ENCODE results near the gene FOXP1.

The FOXP1 gene

DNA sequence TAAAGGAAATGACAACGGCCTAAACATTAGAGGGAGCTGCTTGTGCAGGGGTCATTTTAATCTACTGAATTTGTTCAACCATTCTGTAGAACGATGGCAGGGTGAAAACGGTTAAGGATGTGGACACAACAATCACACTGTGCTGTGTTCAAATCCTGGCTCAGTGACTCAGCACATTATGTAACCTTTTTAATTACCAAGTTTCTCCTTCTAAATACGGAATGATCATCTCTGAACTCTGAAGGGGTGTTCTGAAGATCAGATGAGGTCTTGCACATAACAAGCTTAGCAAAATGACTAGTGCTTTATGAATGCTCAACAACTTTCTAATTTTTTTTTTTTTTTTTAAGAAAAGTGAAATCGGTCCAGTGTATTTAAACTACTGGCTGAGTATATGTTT lies 592.8 kb downstream of the FOXP1 start:
- ChIA-PET CTCF (no interaction called here), POLR2A (no interaction called here)
- no peak for DNase-seq (ENCODE audit: extremely low spot score)
- TF ChIP-seq, protein P1, sequence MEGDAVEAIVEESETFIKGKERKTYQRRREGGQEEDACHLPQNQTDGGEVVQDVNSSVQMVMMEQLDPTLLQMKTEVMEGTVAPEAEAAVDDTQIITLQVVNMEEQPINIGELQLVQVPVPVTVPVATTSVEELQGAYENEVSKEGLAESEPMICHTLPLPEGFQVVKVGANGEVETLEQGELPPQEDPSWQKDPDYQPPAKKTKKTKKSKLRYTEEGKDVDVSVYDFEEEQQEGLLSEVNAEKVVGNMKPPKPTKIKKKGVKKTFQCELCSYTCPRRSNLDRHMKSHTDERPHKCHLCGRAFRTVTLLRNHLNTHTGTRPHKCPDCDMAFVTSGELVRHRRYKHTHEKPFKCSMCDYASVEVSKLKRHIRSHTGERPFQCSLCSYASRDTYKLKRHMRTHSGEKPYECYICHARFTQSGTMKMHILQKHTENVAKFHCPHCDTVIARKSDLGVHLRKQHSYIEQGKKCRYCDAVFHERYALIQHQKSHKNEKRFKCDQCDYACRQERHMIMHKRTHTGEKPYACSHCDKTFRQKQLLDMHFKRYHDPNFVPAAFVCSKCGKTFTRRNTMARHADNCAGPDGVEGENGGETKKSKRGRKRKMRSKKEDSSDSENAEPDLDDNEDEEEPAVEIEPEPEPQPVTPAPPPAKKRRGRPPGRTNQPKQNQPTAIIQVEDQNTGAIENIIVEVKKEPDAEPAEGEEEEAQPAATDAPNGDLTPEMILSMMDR (IDR thresholded peaks at IDR 0.05; ENCODE audit: control extremely low read depth, extremely low read depth, low read depth, missing control alignments), result no peak

DNA sequence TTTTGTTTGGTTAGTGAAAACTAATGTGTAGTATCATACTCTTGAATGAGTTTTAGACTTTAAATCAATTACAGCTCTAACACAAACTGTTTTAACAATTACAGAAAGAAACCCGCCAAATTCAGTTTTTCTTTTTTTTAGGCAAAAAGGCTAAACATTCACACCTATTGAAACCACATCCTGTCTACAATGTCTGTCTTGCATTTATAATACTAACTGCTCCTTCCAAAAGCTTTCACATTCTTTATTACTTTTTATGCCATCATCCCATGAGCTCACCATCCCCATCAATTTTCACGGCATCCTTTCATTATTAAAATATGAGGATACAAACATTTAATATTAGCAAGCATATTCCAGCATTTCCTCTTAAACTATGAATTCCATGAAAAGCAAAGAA lies 593.3 kb downstream of the FOXP1 start:
- DNase-seq (ENCODE audit: extremely low spot score), result no peak
- TF ChIP-seq, protein P1 (IDR thresholded peaks at IDR 0.05; ENCODE audit: control extremely low read depth, extremely low read depth, low read depth, missing control alignments), result no peak
- CTCF ChIA-PET, result no interaction called here
- POLR2A ChIA-PET, result no interaction called here

- TF ChIP-seq, protein P1 (IDR thresholded peaks at IDR 0.05; ENCODE audit: control extremely low read depth, extremely low read depth, low read depth, missing control alignments), result no peak
- POLR2A ChIA-PET, result no interaction called here
- no peak for DNase-seq (ENCODE audit: extremely low spot score)
- CTCF ChIA-PET, result interaction anchor here (1.3 kb wide), 1 partner anchor 17 kb away, joined by 4 read pairs; no protein-coding TSS in a partner anchor
Measured at GRCh38 chr3:70989174-70989573, 594.4 kb downstream of the FOXP1 start.

DNA sequence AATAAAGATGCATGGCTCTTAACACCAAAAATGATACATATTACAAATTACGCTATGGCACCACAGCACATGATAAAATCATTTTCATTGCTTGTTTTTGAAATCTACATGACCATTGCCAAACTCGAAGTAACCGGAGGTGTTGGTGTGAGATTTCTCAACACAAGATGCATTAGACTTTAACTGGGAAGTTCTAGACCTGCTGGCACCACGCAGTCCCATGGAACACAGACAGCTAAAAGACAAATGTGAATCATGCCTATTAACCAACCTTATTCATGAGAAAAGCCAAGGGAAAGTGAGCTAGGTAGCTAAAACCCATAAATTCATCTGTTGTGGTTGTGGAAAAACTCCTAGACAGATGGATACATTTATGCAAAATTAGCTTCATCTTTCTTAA lies 595.4 kb downstream of the FOXP1 start:
- POLR2A ChIA-PET, result no interaction called here
- TF ChIP-seq, protein P1 (IDR thresholded peaks at IDR 0.05; ENCODE audit: control extremely low read depth, extremely low read depth, low read depth, missing control alignments), result no peak
- CTCF ChIA-PET, result interaction anchor here (0.9 to 1.5 kb wide), 3 partner anchors 11 to 437 kb away, joined by 3 to 4 read pairs (median 4); no protein-coding TSS in a partner anchor
- no peak for DNase-seq (ENCODE audit: extremely low spot score)

DNA sequence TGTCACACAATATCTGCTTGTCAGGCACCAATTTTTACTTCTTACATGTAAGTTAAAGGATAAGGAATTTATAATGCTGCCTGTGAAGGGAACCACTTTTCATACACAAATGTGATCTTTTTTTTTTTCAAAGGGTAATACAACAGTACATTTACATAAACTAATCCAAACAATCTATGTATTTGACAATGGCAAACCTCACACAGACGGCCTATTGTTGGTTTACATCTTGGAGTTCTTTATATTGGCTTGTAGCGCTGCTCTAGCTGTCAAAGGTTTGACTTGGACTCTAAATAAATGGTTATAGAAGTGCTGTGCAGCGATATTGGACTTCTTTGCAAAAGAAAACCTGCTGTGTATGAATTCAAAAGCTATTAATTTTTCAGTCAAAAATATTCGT lies 598.0 kb downstream of the FOXP1 start:
- TF ChIP-seq, protein P1 (IDR thresholded peaks at IDR 0.05; ENCODE audit: control extremely low read depth, extremely low read depth, low read depth, missing control alignments), result no peak
- ChIA-PET POLR2A (no interaction called here), CTCF (interaction anchor here (0.9 to 2.3 kb wide), 4 partner anchors 9 to 696 kb away, joined by 3 to 9 read pairs (median 4); no protein-coding TSS in a partner anchor)
- no peak for DNase-seq (ENCODE audit: extremely low spot score)

- POLR2A ChIA-PET, result no interaction called here
- CTCF ChIA-PET, result interaction anchor here (0.9 to 2.3 kb wide), 6 partner anchors 8 to 696 kb away, joined by 3 to 9 read pairs (median 3); no protein-coding TSS in a partner anchor
- DNase-seq (ENCODE audit: extremely low spot score), result no peak
- TF ChIP-seq, protein P1 (IDR thresholded peaks at IDR 0.05; ENCODE audit: control extremely low read depth, extremely low read depth, low read depth, missing control alignments), result no peak
Measured at GRCh38 chr3:70984776-70985482, 598.6 kb downstream of the FOXP1 start.

Data from GM10248 (cell line).